Stimulated activated naive B cell treated with anti-CD40 and anti-IgM and Interleukin-4, amounts not matched to agents 10 μg/mL and 1 μg/mL and 100 μg/mL, for 72 hours (primary cell): Measurements from ENCODE around the gene PLLP.

Experiments used
- ATAC-seq, 2 donors: fragments of 150-1000 bp; cut with Tn5 transposase; replicated peaks; 2 replicates each; pipeline ENCODE4 v1.10.0; 2021; ENCODE audit warnings: moderate library complexity in 1 of 2
- DNase-seq: peaks from one replicate; pipeline ENCODE4 v3.0.0; 2021
- H3K27ac Mint-ChIP-seq: one replicate; pipeline ENCODE4 v1.8.0; 2022; ENCODE audit warnings: mild to moderate bottlenecking, mixed read lengths
- H3K27me3 Mint-ChIP-seq, 2 donors: one replicate each; pipeline ENCODE4 v1.8.0; 2022; ENCODE audit warnings: mixed read lengths in 2 of 2
- H3K36me3 Mint-ChIP-seq, 2 donors: one replicate each; pipeline ENCODE4 v1.8.0; 2022; ENCODE audit warnings: mixed read lengths in 2 of 2, mild to moderate bottlenecking in 1 of 2
- H3K4me1 Mint-ChIP-seq, 2 donors: one replicate each; pipeline ENCODE4 v1.8.0; 2022; ENCODE audit warnings: mixed read lengths in 2 of 2, mild to moderate bottlenecking in 1 of 2
- H3K4me3 Mint-ChIP-seq, 2 donors: one replicate each; pipeline ENCODE4 v1.8.0; 2022; ENCODE audit warnings: mild to moderate bottlenecking in 2 of 2, mixed read lengths in 2 of 2, moderate library complexity in 1 of 2
- H3K9me3 Mint-ChIP-seq, 2 donors: one replicate each; pipeline ENCODE4 v1.8.0; 2022; ENCODE audit warnings: mixed read lengths in 2 of 2, mild to moderate bottlenecking in 1 of 2

Gene PLLP

DNA sequence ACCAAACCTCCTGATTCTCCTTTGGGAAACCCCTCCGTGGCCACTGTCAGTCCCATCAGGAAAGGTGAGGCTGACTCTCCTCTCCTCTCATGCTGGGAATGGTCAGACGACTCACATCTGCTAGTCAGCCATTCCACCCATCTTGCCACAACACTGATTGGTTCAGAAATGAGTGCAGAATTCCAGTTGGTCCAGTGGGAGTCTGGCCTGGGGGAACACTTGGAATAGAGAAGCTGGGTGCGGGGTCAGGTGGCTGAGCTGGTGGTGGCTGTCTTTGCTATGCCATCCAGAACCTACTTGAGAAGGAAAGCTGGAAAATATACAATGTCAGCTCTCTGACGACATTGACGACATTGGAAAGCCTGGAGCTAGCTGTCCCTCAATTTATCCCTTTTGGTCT is 23.6 kb upstream of the PLLP start:
- H3K27ac Mint-ChIP-seq, result no peak overlapping the region
- DNase-seq (no peak), ATAC-seq (no peak)
- H3K4me3 Mint-ChIP-seq, result no peak overlapping the region
- H3K27me3 Mint-ChIP-seq, result peaks cover 12 to 13% of the 10 kb centered on the region in 2 donors
- no peaks in the 10 kb centered on the region for H3K9me3 Mint-ChIP-seq
- peaks cover 23 to 38% of the 10 kb centered on the region in 2 donors for H3K4me1 Mint-ChIP-seq
- H3K36me3 Mint-ChIP-seq, result no peaks in the 10 kb centered on the region

DNA sequence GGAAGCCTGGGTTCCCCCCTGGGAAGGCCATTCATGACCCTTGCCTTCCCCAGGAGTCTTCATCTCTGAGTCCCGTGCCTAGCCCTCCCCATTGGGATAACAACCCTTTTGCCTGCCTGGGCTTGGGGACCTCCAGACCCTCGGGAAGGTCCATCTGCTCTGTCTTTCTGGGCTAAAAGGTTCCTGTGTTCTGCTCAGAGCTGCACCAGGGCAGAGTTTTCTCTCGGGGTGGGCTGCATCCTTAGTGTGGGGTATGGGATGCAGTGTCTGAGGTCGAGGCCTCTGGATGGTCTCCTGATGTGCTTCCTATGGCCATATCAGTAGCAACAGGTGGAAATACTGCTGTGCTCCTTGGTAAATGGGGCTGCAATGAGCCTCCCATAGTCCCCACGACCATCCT is 22.9 kb upstream of the PLLP start:
- Mint-ChIP-seq H3K27me3 (peaks cover 12 to 13% of the 10 kb centered on the region in 2 donors), H3K9me3 (peaks cover 1 to 4% of the 10 kb centered on the region in 2 donors), H3K4me3 (no peak overlapping the region), H3K36me3 (peaks cover 3 to 4% of the 10 kb centered on the region in 2 donors), H3K27ac (no peak overlapping the region), H3K4me1 (peaks cover 27 to 45% of the 10 kb centered on the region in 2 donors)
- DNase-seq (no peak), ATAC-seq (no peak)

DNA sequence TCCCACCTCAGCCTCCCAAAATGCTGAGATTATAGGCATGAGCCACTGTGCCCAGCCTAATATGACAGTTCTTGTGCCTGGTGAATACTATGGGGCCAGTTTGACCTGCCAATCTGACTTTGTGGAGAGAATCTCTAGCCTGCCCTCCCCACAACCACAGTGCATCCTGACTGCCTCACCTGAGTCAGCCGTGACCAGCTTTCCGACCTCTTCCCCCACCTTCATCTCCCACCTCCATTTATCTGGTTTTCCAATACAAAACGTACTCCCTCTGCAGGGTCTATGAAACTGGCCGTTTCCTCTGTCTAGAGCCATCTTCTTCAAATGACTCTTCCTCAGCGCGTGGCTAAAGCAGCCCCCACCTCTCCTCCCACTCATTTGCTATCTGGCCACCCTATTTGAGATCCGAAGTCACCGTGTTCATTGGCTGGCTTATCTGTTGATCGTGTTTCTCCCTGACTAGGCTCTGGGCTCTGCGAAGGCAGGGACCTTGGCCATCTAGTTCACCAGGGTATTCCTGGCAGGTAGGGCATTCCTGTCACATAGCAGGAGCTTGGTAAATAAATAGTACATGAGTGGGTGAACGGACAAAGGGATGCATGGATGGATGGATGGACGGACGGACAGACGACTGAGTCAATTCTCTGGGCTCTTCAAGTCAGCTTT is 22.3 kb upstream of the PLLP start:
- H3K9me3 Mint-ChIP-seq, result peaks cover 1 to 4% of the 10 kb centered on the region in 2 donors
- peaks cover 7 to 9% of the 10 kb centered on the region in 2 donors for H3K27me3 Mint-ChIP-seq
- peaks cover 3 to 4% of the 10 kb centered on the region in 2 donors for H3K36me3 Mint-ChIP-seq
- no peak overlapping the region for H3K4me3 Mint-ChIP-seq
- H3K27ac Mint-ChIP-seq, result no peak overlapping the region
- no peak for DNase-seq
- ATAC-seq, result no peak
- peaks cover 27 to 46% of the 10 kb centered on the region in 2 donors for H3K4me1 Mint-ChIP-seq

DNA sequence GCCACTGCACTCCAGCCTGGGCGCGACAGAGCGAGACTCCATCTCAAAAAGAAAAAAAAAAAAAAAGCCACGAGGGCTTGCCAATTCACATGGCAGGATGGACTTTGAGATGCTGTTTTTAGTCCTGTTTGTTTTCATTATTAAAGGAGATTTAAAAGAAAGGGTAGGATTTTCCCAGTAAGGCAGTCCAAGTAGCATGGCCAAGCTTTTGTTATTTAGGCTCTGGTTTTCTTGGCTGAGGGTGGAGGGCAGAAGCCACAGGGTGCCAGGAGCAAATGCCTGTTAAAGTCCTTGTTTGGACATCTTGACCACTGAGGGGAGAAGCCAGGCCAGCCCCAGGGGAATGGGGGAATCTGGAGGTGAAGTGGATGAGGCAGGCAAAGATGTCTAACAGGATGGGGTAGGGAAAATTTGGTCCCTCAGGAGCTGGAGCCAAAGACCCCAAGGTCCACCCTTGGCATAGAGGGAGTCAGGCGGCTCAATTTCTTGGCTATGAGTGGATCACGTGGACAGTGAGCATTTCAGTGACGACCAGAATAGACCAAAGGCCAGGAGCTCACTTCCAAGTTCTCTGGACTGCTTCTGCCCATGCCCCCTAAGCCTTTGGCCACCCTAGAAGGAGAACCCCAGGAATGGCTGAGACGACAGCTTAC is 20.8 kb upstream of the PLLP start:
- DNase-seq (no peak), ATAC-seq (no peak)
- H3K27me3 Mint-ChIP-seq, result peaks cover 7 to 9% of the 10 kb centered on the region in 2 donors
- H3K4me3 Mint-ChIP-seq, result no peak overlapping the region
- H3K36me3 Mint-ChIP-seq, result peaks cover 3 to 4% of the 10 kb centered on the region in 2 donors
- peaks cover 1 to 4% of the 10 kb centered on the region in 2 donors for H3K9me3 Mint-ChIP-seq
- H3K4me1 Mint-ChIP-seq, result peaks cover 25 to 38% of the 10 kb centered on the region in 2 donors
- peak overlapping the region; percentile 75 for H3K27ac Mint-ChIP-seq

DNA sequence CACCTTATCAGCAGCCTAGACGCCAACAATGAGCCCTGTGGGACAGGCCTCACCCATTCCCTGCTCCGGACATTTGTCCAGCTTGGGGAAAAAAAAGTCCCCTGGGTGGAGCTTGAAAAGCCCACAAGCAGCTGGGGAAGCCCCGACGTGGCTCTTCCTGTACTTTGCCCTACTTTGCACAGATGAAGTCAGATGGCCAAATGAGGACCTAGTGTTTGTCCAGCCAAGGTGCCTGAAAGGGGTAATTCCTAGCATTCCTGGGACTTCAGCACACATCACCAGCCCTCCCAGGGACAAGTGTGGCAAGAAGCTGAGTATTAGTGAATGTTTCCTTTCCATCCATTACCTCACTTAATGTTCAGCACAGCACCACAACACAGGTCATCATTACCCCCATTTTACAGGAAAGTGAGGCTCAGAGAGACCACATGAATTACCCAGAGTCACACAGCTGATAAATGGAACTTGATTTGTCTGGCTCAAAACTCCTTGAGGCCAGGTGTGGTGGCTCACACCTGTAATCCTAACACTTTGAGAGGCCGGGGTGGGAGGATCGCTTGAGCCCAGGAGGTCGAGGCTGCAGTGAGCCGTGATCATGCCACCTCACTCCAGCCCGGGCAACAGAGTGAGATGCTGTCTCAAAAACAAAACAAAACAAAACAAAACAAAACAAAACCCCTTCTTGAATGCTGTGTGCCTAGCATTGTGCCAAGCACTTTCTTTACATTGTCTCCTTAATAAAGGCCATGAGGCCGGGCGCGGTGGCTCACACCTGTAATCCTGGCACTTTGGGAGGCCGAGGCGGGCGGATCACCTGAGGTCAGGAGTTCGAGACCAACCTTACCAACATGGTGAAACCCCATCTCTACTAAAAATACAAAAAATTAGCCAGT is 19.9 kb upstream of the PLLP start:
- no peak for ATAC-seq
- peaks cover 3 to 4% of the 10 kb centered on the region in 2 donors for H3K36me3 Mint-ChIP-seq
- peaks cover 1 to 4% of the 10 kb centered on the region in 2 donors for H3K9me3 Mint-ChIP-seq
- peak; percentile 23 for DNase-seq
- peaks cover 25 to 35% of the 10 kb centered on the region in 2 donors for H3K4me1 Mint-ChIP-seq
- peak overlapping the region; percentile 17 to 29 for H3K4me3 Mint-ChIP-seq
- peaks cover 7 to 9% of the 10 kb centered on the region in 2 donors for H3K27me3 Mint-ChIP-seq
- H3K27ac Mint-ChIP-seq, result peak overlapping the region; percentile 92

DNA sequence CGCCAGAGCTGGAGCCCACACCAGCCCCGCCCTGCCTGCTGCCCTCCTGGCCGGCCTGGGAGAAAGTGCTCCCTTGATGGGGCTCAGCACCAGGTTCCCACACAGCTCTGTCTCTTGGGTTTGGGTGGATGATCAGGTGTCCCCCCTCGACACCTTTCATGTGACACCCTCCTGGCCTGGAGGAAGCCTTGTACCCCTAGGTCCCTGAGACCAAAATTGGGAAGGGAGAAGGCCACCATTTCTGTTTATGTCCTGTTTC is 19.4 kb upstream of the PLLP start:
- H3K27me3 Mint-ChIP-seq, result peaks cover 7 to 9% of the 10 kb centered on the region in 2 donors
- peaks cover 1 to 4% of the 10 kb centered on the region in 2 donors for H3K9me3 Mint-ChIP-seq
- H3K4me3 Mint-ChIP-seq, result peak overlapping the region in 1 of 2 donors; percentile 29
- peaks cover 25 to 32% of the 10 kb centered on the region in 2 donors for H3K4me1 Mint-ChIP-seq
- ATAC-seq (no peak), DNase-seq (no peak)
- H3K27ac Mint-ChIP-seq, result peak overlapping the region; percentile 92
- peaks cover 3 to 4% of the 10 kb centered on the region in 2 donors for H3K36me3 Mint-ChIP-seq

DNA sequence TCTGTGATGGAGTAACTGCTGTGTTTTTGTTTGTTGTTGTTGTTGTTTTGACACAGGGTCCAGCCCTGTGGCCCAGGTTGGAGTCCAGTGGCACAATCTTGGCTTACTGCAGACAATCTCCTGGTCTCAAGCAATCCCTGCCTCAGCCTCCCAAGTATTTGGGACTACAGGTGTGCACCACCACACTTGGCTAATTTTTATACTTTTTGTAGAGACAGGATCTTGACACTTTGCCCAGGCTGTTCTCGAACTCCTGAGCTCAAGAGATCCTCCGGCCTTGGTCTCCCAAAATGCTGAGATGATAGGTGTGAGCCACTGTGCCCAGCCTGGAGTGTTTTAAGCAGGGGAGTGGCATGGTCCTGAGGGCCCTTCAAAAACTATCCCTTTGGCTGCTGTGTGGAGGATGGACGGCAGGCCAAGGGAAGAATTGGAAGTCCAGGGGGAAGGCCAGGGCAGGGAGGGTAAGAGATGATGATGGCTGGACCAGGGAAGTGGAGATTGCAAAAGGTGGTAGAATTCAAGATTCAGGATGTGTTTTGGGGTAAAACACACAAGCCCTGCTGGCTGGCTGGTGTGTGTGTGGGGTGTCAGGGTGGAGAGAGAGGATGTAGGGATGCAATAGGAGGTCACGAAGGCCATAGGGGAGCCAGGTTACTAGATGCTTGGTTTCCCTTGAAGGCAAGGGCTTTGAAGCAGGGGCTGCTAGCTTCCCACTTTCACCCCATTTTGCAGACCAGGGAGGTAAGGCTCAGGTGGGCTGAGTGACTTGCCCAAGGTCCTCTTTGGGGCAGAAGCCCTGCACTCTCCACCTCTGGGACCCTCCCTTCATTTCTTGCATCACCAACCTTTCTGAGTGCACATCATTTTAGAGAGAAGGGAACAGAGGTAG is 18.8 kb upstream of the PLLP start:
- DNase-seq, result no peak
- Mint-ChIP-seq H3K4me3 (peak overlapping the region; percentile 25 to 29), H3K4me1 (peaks cover 27 to 32% of the 10 kb centered on the region in 2 donors), H3K9me3 (peaks cover 1 to 4% of the 10 kb centered on the region in 2 donors), H3K27me3 (peaks cover 7 to 9% of the 10 kb centered on the region in 2 donors), H3K36me3 (peaks cover 3 to 4% of the 10 kb centered on the region in 2 donors), H3K27ac (peak overlapping the region; percentile 92)
- ATAC-seq, result no peak

DNA sequence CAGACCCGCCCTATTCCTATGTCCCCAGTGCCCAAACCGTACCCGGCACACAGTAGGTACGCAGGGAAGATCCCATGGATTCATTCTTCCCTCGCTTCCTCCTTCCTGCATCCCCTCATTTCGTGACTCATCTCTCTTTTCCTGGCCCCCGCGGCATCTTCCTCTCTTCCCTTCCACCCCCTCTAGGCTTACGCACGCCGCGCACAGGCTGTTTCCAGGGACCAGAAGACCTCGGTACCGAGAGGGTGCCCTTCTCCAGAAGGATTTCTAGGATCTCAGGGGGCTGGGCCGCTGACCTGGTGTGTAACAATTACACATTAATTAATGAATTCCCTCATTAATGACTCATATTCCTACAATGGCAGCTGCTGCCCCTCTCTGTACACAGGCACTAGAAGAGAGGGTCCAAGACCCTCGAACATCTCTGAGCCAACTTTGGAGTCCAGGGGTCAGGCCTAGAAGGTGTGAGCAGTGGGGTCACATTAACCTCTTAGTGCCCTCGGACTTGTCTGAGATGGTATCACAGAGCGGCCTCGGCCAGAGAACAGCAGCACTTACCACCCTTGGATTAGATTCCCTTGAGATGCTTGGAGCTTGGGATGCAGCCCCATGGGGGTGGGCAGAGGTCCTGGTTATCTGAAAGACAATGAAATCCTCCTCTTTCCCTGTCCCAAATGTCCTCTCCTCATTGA is 16.8 kb upstream of the PLLP start:
- Mint-ChIP-seq H3K36me3 (peaks cover 3 to 4% of the 10 kb centered on the region in 2 donors), H3K9me3 (peaks cover 1 to 4% of the 10 kb centered on the region in 2 donors), H3K27ac (no peak overlapping the region), H3K27me3 (no peaks in the 10 kb centered on the region), H3K4me3 (no peak overlapping the region), H3K4me1 (peaks cover 26 to 39% of the 10 kb centered on the region in 2 donors)
- ATAC-seq, result no peak
- DNase-seq, result no peak

DNA sequence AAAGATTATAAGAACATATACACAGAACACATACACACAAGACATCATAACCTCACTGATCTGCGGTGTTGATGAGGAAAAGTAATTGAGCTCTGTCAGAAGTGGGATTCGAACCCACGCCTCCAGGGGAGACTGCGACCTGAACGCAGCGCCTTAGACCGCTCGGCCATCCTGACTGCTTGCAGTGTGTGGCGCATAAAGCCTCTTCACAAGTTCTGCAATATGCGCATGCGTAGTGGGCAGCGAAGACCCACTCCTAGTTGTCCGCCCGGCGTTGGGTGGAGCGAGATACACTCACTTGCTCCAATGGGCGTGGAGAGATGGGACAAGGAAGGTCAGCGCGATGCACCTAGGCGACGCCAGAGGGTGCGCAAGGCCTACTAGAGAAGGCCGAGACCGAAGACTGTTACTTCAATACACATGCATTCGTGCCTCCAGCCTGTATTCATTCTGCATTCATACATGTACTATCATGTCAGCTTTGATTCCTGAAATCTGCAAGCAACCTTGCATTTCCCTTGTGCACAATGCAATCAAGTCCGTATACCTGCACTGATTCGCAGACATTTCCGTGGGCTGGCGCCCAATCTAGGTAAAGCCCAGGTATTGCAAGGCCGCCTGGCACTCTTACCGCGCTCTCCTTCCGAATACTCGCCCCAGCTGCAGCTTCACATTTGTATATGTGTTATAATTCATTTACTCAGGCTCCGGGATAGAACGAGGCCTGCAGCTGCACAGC is 16.1 kb upstream of the PLLP start:
- no peak overlapping the region for H3K27ac Mint-ChIP-seq
- peaks cover 3 to 4% of the 10 kb centered on the region in 2 donors for H3K36me3 Mint-ChIP-seq
- no peak overlapping the region for H3K4me3 Mint-ChIP-seq
- ATAC-seq, result peak; percentile 82 to 89
- peaks cover 26 to 37% of the 10 kb centered on the region in 2 donors for H3K4me1 Mint-ChIP-seq
- H3K27me3 Mint-ChIP-seq, result no peaks in the 10 kb centered on the region
- DNase-seq, result peak; percentile 98
- H3K9me3 Mint-ChIP-seq, result peaks cover 1 to 4% of the 10 kb centered on the region in 2 donors

DNA sequence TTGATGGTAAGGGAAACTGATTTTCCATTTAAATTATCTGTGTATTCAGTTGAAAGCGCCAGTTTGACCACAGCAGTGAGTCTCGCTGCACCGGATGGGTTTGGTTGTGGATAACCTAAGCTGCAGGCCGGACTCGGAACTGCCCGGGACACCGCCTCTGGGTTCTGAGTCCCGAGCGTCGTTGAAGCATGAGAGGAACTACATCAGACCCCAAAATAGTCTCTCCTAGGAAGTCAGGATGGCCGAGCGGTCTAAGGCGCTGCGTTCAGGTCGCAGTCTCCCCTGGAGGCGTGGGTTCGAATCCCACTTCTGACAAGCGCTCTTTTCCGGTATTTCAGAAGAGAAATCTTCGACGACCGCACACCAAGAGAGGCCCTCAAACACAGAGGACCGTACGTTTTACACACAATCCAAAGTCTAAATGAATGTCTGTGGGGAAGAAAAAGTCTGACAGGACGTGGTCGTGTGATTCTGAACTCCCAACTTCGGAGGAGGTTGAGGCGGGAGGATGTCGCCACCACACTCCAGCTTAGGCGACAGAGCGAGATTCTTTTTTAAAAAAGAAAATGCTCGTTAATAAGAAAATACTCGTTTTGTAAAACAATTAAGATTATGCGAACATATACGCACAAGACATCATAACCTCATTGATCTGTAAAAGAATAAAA is 15.4 kb upstream of the PLLP start:
- H3K27ac Mint-ChIP-seq, result no peak overlapping the region
- H3K36me3 Mint-ChIP-seq, result peaks cover 3 to 4% of the 10 kb centered on the region in 2 donors
- H3K4me3 Mint-ChIP-seq, result no peak overlapping the region
- peak; percentile 63 to 66 for ATAC-seq
- H3K27me3 Mint-ChIP-seq, result no peaks in the 10 kb centered on the region
- peak; percentile 81 for DNase-seq
- peaks cover 1 to 4% of the 10 kb centered on the region in 2 donors for H3K9me3 Mint-ChIP-seq
- peaks cover 22 to 31% of the 10 kb centered on the region in 2 donors for H3K4me1 Mint-ChIP-seq

DNA sequence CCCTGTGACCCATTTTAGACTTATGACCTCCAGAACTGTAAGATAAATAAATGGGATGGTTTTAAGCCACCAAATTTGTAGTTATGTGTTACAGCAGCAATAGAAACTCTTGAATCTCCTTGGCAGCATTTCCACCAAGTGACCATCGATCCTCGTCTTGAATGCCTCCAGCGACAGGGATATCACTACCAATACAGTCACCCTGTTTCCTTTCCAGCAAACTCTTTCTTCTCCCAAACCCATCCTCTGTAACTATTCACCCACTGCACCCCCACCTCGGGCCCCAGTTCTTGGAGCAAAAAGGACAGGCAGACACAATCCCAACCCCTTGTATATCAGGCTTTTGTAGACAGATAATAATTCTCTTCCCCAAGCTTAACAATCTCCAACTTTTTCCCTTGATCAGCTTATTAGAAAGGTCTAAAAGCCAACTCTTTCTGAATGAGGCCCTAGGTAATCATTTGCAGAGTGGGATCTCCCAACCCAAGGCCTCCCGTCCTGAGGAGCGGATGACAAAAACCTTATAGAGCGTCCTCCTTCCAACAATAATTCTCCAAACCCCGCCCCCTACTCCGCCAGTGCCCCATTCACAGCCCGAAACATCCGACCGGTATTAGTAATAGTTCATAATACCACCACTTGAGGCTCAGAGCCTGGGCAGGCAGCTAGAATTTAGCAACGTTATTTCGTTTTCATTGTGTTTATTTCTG is 14.7 kb upstream of the PLLP start:
- peak; percentile 31 to 36 for ATAC-seq
- Mint-ChIP-seq H3K27me3 (no peaks in the 10 kb centered on the region), H3K27ac (no peak overlapping the region), H3K36me3 (peaks cover 3 to 4% of the 10 kb centered on the region in 2 donors), H3K4me1 (peaks cover 18 to 25% of the 10 kb centered on the region in 2 donors), H3K9me3 (peaks cover 1 to 4% of the 10 kb centered on the region in 2 donors), H3K4me3 (no peak overlapping the region)
- no peak for DNase-seq

DNA sequence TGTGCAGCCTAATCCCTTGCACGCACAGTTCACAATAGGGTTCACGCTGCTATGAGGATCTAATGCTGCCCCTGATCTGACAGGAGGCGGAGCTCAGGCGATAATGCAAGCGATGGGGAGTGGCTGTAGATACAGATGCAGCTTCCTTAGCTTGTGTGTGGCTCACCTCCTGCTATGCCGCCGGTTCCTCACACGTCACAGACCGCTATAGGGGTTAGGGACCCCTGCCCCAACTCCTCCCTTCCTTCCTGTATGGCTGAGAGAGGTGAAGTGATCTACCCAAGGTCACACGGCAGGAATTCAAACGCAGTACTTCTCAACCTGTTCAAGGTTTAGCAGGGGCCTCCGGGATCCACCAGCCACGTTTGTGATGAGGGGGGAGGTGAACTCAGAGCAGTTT is 13.4 kb upstream of the PLLP start:
- DNase-seq (no peak), ATAC-seq (no peak)
- no peaks in the 10 kb centered on the region for H3K27me3 Mint-ChIP-seq

More for the DNA sequence above, 13.4 kb upstream of the PLLP start:
- Mint-ChIP-seq H3K36me3 (peaks cover 3 to 4% of the 10 kb centered on the region in 2 donors), H3K9me3 (peaks cover 1 to 4% of the 10 kb centered on the region in 2 donors), H3K4me3 (no peak overlapping the region), H3K4me1 (peaks cover 8 to 12% of the 10 kb centered on the region in 2 donors), H3K27ac (no peak overlapping the region)
